Heart left ventricle (tissue), 16 donors: ENCODE measurements around the gene DZIP1. TPM values are rescaled to one million over a fixed set of nuclear protein-coding genes. Genes with fewer than 3 reads are reported as not detected.
A peak's percentile ranks its signal among the peaks of the same experiment; 100 is the strongest.

Experiments used
- ATAC-seq, 4 donors: fragments of 200-7000 bp; cut with Tn5 transposase; one replicate each; pipeline ENCODE4 v1.9.1; 2020 to 2022; ENCODE audit warnings: moderate library complexity in 4 of 4, mild to moderate bottlenecking in 3 of 4, moderate number of reproducible peaks in 1 of 4
- DNase-seq, 5 donors: peaks; one replicate each; pipeline ENCODE4 v3.0.0-alpha.2; 2020
- H3K27ac ChIP-seq, 12 donors: fragments of 200-600 bp; sonication (generic) in 4 of 12; one replicate each; pipeline versions ENCODE4 v1.5.0 to v1.8.0; 2016 to 2022; ENCODE audit warnings: mild to moderate bottlenecking in 2 of 12
- H3K27me3 ChIP-seq, 9 donors: fragments of 200-600 bp; sonication (generic) in 2 of 9; one replicate each; pipeline versions ENCODE4 v1.5.1 to v1.8.0; 2016 to 2022; ENCODE audit warnings: mild to moderate bottlenecking in 3 of 9
- H3K36me3 ChIP-seq, 9 donors: fragments of 200-600 bp; sonication (generic) in 2 of 9; one replicate each; pipeline versions ENCODE4 v1.5.0 to v1.8.0; 2018 to 2022; ENCODE audit warnings: mild to moderate bottlenecking in 2 of 9
- H3K4me1 ChIP-seq, 12 donors: fragments of 200-600 bp; sonication (generic) in 4 of 12; one replicate each; pipeline versions ENCODE4 v1.5.0 to v1.8.0; 2016 to 2022; ENCODE audit warnings: mild to moderate bottlenecking in 3 of 12
- H3K4me3 ChIP-seq, 12 donors: fragments of 200-600 bp; sonication (generic) in 4 of 12; one replicate each; pipeline versions ENCODE4 v1.5.0 to v1.8.0; 2017 to 2022; ENCODE audit warnings: mild to moderate bottlenecking in 9 of 12, moderate library complexity in 4 of 12
- H3K9me3 ChIP-seq, 12 donors: fragments of 200-600 bp; sonication (generic) in 4 of 12; one replicate each; pipeline versions ENCODE4 v1.5.0 to v1.8.0; 2016 to 2022; ENCODE audit warnings: mild to moderate bottlenecking in 1 of 12
- POLR2A ChIP-seq, 2 donors: fragments of 450-650 bp; IDR thresholded peaks; one replicate each; pipeline ENCODE4 v1.6.1; 2017; ENCODE audit warnings: antibody characterized with exemption in 2 of 2, mild to moderate bottlenecking in 2 of 2, moderate library complexity in 2 of 2
- WGBS, 4 donors: extraction: QIAGEN DNeasy Blood & Tissue Kit in 2 of 4; methylation state at CpG; one replicate each; pipeline versions ENCODE4 v1.1.5 to v1.1.7; 2013 to 2018; 5-methylcytosine and 5-hydroxymethylcytosine counted together
- intact Hi-C, 10 donors: fragments of 100-400 bp; cut with DNase I; formaldehyde crosslinking; loops; one replicate each; pipeline versions ENCODE4 v1.11.1 to v1.14.2; 2022
- polyA plus RNA-seq, 2 donors: library from polyadenylated mRNA; stranded (reverse); fragments of 200-250 nt; gene quantifications; one replicate each; pipeline ENCODE4 v1.2.3, GENCODE V29; 2013
- total RNA-seq, 9 donors: library from RNA; depleted of rRNA in 2 of 9; stranded (reverse); fragments of >200 nt in 2 of 9; fragmentation: NEBNext Ultra II Directional in 3 of 9; extraction: Animal tissue kit (Norgen Biotek cat#: 25700) in 3 of 9; gene quantifications; one replicate each; pipeline versions ENCODE4 v1.1.0 to v1.2.4, GENCODE V29; 2016 to 2023
- TF ChIP-seq, protein P1 (sequence below), 12 donors: fragments of 200-600 bp; sonication (generic) in 4 of 12; IDR thresholded peaks; one replicate each; pipeline versions ENCODE4 v1.5.0 to v1.8.0; 2018 to 2022; ENCODE audit warnings: antibody characterized with exemption in 12 of 12, mild to moderate bottlenecking in 5 of 12
- donor health status: ischemic (EF 13 %, LVEDD 7.1; RV severe dilation, severe dysfunction).
- donor health status: healthy with polysubstance abuse.
- donor health status: DM: no; HTN: yes; CAD: no.
- donor health status: DM: no; HTN: no; CAD: no.
- donor health status: ischemic (EF 25% LVEDD 6.9; RV normal size, moderate dysfunction).
- donor health status: ischemic (EF 25% LVEDD 5.7; RV mildly dilated, moderate dysfunction).
- donor health status: healthy.
- donor health status: DM: yes; HTN: yes; CAD: no.
- donor health status: ischemic (EF 35%, LVEDD 5.7; RV mildly dilated, moderate dysfunction).
- donor health status: nonischemic (EF 11% LVEDD 7.7; RV severe dilation, severe dysfunction).
- donor health status: DM: yes; HTN: yes; CAD: no.
- donor health status: PGD.
- donor health status: ischemic (EF 29% LVEDD 5.4; RV normal size, mild dysfunction).
- donor health status: nonischemic (EF 23%, LVEDD 6.1; RV moderate dilation, normal function).

DZIP1 gene
- total and polyA plus RNA-seq, 11 donors = 1.9 to 6.9 (median 4.2) TPM

GRCh38 chr13:95544293-95544692 lies 100.2 kb downstream of the DZIP1 start:
- ATAC-seq (no peak), DNase-seq (no peak)
- WGBS, 4 donors = 68 to 71% (median 69%) methylated on average over 2 of the region's 2 CpGs
- intact Hi-C loops = no loop called here
- Histone ChIP-seq H3K27ac (no peak overlapping the region), H3K36me3 (no peaks in the 10 kb centered on the region), H3K27me3 (peaks cover 0 to 33% (median 4%) of the 10 kb centered on the region in 9 donors), H3K4me1 (peaks cover 0 to 13% (median 5%) of the 10 kb centered on the region in 12 donors), H3K4me3 (no peak overlapping the region), H3K9me3 (no peaks in the 10 kb centered on the region)
- TF ChIP-seq POLR2A (IDR thresholded peaks at IDR 0.05) = no peak
- TF ChIP-seq, protein P1, sequence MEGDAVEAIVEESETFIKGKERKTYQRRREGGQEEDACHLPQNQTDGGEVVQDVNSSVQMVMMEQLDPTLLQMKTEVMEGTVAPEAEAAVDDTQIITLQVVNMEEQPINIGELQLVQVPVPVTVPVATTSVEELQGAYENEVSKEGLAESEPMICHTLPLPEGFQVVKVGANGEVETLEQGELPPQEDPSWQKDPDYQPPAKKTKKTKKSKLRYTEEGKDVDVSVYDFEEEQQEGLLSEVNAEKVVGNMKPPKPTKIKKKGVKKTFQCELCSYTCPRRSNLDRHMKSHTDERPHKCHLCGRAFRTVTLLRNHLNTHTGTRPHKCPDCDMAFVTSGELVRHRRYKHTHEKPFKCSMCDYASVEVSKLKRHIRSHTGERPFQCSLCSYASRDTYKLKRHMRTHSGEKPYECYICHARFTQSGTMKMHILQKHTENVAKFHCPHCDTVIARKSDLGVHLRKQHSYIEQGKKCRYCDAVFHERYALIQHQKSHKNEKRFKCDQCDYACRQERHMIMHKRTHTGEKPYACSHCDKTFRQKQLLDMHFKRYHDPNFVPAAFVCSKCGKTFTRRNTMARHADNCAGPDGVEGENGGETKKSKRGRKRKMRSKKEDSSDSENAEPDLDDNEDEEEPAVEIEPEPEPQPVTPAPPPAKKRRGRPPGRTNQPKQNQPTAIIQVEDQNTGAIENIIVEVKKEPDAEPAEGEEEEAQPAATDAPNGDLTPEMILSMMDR (IDR thresholded peaks at IDR 0.05) = no peak

DNA sequence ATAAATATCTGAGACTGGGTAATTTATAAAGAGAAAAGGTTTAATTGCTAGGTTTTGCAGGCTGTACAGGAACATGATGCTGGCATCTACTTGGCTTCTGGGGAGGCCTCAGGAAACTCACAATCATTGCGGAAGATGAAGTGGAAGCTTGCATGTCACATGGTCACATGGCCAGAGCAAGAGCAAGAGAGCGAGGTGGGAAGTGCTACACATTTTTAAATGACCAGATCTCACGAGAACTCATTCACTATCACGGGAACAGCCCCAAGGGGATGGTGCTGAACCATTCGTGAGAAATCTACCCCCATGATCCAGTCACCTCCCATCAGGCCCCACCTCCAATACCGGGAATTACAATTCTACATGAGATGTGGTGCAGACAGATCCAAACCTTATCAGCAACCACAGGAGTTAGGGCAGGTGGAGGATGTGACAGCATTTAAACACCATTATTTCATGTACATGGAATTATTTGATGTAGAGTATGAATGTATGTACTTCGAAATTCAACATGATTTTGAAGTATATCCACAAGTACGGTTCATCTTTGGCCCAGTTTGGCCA lies 102.5 kb downstream of the DZIP1 start:
- Histone ChIP-seq H3K4me1 (peaks cover 0 to 13% (median 5%) of the 10 kb centered on the region in 12 donors), H3K4me3 (no peak overlapping the region), H3K36me3 (no peaks in the 10 kb centered on the region), H3K27ac (no peak overlapping the region), H3K9me3 (no peaks in the 10 kb centered on the region), H3K27me3 (peaks cover 0 to 16% (median 0%) of the 10 kb centered on the region in 9 donors)
- 80 to 85% (median 81%) methylated on average over 8 of the region's 8 CpGs for WGBS, 4 donors
- no peak for DNase-seq
- intact Hi-C loops = no loop called here
- no peak for ATAC-seq
- no peak for TF ChIP-seq POLR2A (IDR thresholded peaks at IDR 0.05)

- Histone ChIP-seq H3K27me3 (peaks cover 0 to 11% (median 0%) of the 10 kb centered on the region in 9 donors), H3K36me3 (no peaks in the 10 kb centered on the region), H3K9me3 (no peaks in the 10 kb centered on the region), H3K4me1 (peaks cover 0 to 13% (median 5%) of the 10 kb centered on the region in 12 donors), H3K27ac (peak overlapping the region in 1 of 12 donors; percentile 21), H3K4me3 (no peak overlapping the region)
- TF ChIP-seq, protein P1 (IDR thresholded peaks at IDR 0.05) = no peak
- no peak for TF ChIP-seq POLR2A (IDR thresholded peaks at IDR 0.05)
- intact Hi-C loops = no loop called here
- no peak for DNase-seq
- 50 to 66% (median 59%) methylated on average over 2 of the region's 2 CpGs for WGBS, 4 donors
- peak in 1 of 4 donors; percentile 18 for ATAC-seq
Observed at GRCh38 chr13:95541308-95541707, 103.2 kb downstream of the DZIP1 start.

- peak; percentile 96 to 99 (median 98) for ATAC-seq
- H3K4me3 ChIP-seq = no peak overlapping the region
- TF ChIP-seq, protein P1 (IDR thresholded peaks at IDR 0.05) = no peak
- TF ChIP-seq POLR2A (IDR thresholded peaks at IDR 0.05) = no peak
- DNase-seq = peak in 4 of 5 donors; percentile 54 to 68 (median 64)
- no peaks in the 10 kb centered on the region for H3K36me3 ChIP-seq
- no peaks in the 10 kb centered on the region for H3K9me3 ChIP-seq
- 3 to 17% (median 10%) methylated on average over 6 of the region's 6 CpGs for WGBS, 4 donors
- intact Hi-C loops = no loop called here
- peak overlapping the region in 1 of 12 donors; percentile 21 for H3K27ac ChIP-seq
- H3K27me3 ChIP-seq = peaks cover 0 to 7% (median 0%) of the 10 kb centered on the region in 9 donors
- peaks cover 0 to 13% (median 5%) of the 10 kb centered on the region in 12 donors for H3K4me1 ChIP-seq
Observed at GRCh38 chr13:95540888-95541287, 103.6 kb downstream of the DZIP1 start.
